ENCODE data around the gene SET. TPM values are rescaled to one million over a fixed set of nuclear protein-coding genes. Genes with fewer than 3 reads are reported as not detected.

Gene SET
- total and polyA plus RNA-seq, 2 of the 13 experiments (the other 11 are each of a cell fraction or from before 2014, with no cell fraction given) = 94.2 to 611 TPM

- TF ChIP-seq ARID5B (CRISPR knock-in tag; IDR thresholded peaks at IDR 0.05) = no peak
- TF ChIP-seq ZNF318 (CRISPR knock-in tag; IDR thresholded peaks at IDR 0.05) = peak; percentile 31; the same call in 1 of the 2 replicates
- 0 out of 2 replicates have a peak, but pooled peaks have one; percentile 53 for TF ChIP-seq RFXAP (CRISPR knock-in tag; IDR thresholded peaks at IDR 0.05; ENCODE audit: borderline replicate concordance)
- TF ChIP-seq CREBL2 (CRISPR knock-in tag; IDR thresholded peaks at IDR 0.05; ENCODE audit: borderline replicate concordance) = no peak
- TF ChIP-seq ZNF263 (CRISPR knock-in tag; IDR thresholded peaks at IDR 0.05) = no peak
- no peak for TF ChIP-seq MIER2 (CRISPR knock-in tag; IDR thresholded peaks at IDR 0.05)
- peak; percentile 57; the same call in 1 of the 2 replicates for TF ChIP-seq ZNF572 (CRISPR knock-in tag; IDR thresholded peaks at IDR 0.05)
- TF ChIP-seq ZBTB38 (CRISPR knock-in tag; IDR thresholded peaks at IDR 0.05) = peak; percentile 59; the same call in 1 of the 2 replicates
- TF ChIP-seq ZNF564 (CRISPR knock-in tag; IDR thresholded peaks at IDR 0.05) = no peak
- TF ChIP-seq ZNF589 (CRISPR knock-in tag; conservative IDR thresholded peaks at IDR 0.05) = peak; percentile 60; the same call in 1 of the 2 replicates
- TF ChIP-seq HNRNPLL (IDR thresholded peaks at IDR 0.05; ENCODE audit: low read depth, low read length, poor library complexity, severe bottlenecking) = peak; percentile 51
- peak; percentile 25; the same call in 1 of the 2 replicates for TF ChIP-seq RAD21 (CRISPR knock-in tag; IDR thresholded peaks at IDR 0.05)
- TF ChIP-seq NFIC (IDR thresholded peaks at IDR 0.05; ENCODE audit: low read length) = no peak
- TF ChIP-seq SP4 (CRISPR knock-in tag; IDR thresholded peaks at IDR 0.05) = peak; percentile 78
- TF ChIP-seq RNF2 (conservative IDR thresholded peaks at IDR 0.05; ENCODE audit: low read depth) = peak; percentile 70; the same call in 1 of the 2 replicates
- 0 out of 2 replicates have a peak, but pooled peaks have one; percentile 34 for TF ChIP-seq MEF2D (CRISPR knock-in tag; IDR thresholded peaks at IDR 0.05)
- TF ChIP-seq TBX2 (CRISPR knock-in tag; IDR thresholded peaks at IDR 0.05; ENCODE audit: borderline replicate concordance) = peak; percentile 51; the same call in 1 of the 2 replicates
- TF ChIP-seq KMT2B (CRISPR knock-in tag; IDR thresholded peaks at IDR 0.05) = no peak
These were observed at the start of gene SET (continued) for GRCh38 chr9:128688501-128689292.
